AG09309 (cell line): ENCODE results near the gene CPO.

Experiments used
- DNase-seq: peaks from one replicate; pipeline ENCODE4 v3.0.0-alpha.2; 2010; ENCODE audit warnings: low read depth
- H3K4me3 ChIP-seq: 2 replicates; pipeline ENCODE4 v1.5.1; 2011; ENCODE audit warnings: mild to moderate bottlenecking, low read depth, low read length, moderate library complexity; ENCODE audit not compliant: control insufficient read depth
- TF ChIP-seq, protein P1 (sequence below): IDR thresholded peaks from 2 replicates; pipeline ENCODE4 v1.5.1; 2011; ENCODE audit warnings: mild to moderate bottlenecking, low read depth, low read length, inconsistent platforms; ENCODE audit not compliant: insufficient read depth, control insufficient read depth; ENCODE audit errors: missing control alignments

The CPO gene

DNA sequence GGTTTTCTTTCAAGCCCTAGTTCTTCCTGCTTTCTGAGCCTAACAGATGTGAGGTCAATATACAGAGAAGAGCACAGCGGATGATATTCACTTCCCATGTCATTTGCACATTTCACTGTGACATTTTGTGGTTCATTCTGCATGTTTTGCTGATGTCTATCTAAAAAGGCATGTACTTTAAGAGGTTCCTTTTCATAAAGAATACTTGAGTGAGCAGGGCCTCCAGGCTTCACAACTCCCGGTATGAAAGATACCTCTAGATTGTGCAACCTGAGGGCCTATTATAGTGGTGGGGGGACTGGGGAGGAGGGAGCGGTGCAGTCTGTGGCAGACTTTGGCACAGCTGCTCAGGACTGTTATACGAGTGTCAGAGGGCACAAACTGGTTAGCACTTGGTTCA lies 54.6 kb downstream of the CPO start:
- DNase-seq, result no peak
- TF ChIP-seq, protein P1, sequence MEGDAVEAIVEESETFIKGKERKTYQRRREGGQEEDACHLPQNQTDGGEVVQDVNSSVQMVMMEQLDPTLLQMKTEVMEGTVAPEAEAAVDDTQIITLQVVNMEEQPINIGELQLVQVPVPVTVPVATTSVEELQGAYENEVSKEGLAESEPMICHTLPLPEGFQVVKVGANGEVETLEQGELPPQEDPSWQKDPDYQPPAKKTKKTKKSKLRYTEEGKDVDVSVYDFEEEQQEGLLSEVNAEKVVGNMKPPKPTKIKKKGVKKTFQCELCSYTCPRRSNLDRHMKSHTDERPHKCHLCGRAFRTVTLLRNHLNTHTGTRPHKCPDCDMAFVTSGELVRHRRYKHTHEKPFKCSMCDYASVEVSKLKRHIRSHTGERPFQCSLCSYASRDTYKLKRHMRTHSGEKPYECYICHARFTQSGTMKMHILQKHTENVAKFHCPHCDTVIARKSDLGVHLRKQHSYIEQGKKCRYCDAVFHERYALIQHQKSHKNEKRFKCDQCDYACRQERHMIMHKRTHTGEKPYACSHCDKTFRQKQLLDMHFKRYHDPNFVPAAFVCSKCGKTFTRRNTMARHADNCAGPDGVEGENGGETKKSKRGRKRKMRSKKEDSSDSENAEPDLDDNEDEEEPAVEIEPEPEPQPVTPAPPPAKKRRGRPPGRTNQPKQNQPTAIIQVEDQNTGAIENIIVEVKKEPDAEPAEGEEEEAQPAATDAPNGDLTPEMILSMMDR, result no peak
- H3K4me3 ChIP-seq, result no peak overlapping the region

DNA sequence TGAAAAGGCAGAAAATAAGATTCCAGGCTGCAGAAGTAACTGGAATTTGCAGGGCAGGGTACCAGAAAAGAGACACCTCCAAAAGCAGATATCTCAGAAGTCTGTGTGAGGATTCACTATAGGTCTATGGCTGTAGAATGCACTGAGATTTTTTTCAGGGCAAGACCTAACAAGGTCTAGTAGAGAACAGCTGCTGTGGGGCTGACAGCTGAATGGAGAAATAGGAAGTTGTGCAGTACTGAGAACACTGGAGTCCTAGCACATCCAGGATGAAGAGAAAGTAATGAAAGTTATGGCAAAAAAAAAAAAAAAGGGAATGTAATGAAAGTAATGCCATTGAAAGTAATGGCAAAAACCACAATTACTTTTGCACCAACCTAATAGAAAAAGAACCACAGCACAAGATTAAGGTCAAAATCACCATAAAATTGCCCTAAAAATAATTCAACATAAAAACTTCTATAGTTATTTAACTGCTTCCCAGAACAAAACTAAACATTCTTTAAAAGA lies 57.3 kb downstream of the CPO start:
- no peak for DNase-seq
- no peak overlapping the region for H3K4me3 ChIP-seq
- TF ChIP-seq, protein P1, result no peak

DNA sequence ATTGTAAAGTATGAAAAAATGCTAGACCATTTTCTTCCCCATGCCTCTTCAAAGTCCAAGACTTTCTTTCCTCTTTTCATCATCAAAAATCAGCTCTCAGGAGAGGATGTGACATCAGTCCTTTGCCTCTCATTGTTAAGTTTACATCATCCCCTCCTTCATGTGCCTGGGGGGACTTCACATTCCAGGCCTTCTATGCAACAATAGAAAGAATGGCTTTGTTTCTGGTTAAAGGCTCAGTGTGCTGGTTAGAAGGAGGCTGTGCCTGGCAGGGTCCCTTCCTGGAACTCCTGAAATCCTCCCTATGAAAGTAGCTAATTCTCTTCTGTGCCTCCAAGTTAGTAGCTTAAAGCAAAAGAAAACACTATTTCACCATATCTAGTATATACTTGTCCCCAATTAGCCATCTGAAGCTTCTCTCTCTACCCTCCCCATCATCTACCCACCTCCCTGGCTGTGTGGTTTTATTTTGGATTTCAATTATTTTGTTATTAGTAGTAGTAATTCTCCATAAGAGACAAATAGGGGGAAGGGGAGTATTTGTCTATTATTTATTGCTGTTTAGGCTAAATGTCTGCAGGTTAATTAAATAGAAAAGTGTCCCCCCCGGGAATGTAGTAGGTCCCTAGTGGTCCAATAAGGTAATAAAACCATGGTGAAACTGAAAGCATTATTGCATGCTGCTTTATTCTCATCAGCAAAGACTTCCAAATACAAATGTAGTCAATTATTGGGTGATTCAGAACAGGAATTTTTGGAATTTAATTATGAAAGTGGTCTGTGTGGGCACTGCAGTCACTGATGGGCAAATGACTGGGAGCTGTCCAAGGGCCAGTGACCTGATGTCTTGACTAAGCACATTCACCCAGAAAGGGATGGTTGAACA lies 69.0 kb downstream of the CPO start:
- no peak overlapping the region for H3K4me3 ChIP-seq
- no peak for DNase-seq
- TF ChIP-seq, protein P1, result peak; percentile 37

DNA sequence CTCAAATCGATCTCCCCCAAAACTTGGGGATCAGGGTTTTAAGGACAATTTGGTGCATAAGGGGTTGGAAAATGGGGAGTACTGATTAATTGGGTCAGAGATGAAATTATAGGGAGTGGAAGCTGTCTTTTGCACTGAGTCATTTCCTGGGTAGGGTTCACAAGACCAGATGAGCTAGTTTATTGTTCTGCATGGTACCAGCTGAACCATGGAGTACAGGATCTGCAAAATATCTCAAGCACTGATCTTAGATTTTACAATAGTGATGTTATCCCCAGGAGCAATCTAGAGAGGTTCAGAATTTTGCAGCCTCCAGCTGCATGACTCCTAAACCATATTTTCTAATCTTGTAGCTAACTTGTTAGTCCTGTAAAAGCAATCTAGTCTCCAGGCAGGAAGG lies 73.1 kb downstream of the CPO start:
- TF ChIP-seq, protein P1, result no peak
- no peak overlapping the region for H3K4me3 ChIP-seq
- DNase-seq, result no peak

DNA sequence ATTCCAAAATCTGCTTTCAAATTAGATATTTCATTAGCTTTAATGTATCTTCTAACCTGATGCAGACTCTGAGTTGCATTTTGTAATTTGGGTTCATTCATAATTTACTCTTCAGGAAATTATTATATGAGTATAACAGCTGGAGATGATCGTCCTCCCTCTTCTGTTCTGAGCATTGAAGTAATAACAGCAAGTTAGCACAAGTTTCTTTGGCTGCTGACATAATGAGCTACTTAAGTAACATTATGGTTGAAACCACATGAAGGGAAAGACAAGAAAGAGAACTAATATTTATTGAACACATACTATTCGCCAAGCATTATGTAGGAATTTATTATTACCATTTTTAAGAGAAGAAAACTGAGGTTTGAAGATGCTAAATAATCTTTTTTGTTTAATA lies 75.1 kb downstream of the CPO start:
- TF ChIP-seq, protein P1, result no peak
- no peak overlapping the region for H3K4me3 ChIP-seq
- no peak for DNase-seq

DNA sequence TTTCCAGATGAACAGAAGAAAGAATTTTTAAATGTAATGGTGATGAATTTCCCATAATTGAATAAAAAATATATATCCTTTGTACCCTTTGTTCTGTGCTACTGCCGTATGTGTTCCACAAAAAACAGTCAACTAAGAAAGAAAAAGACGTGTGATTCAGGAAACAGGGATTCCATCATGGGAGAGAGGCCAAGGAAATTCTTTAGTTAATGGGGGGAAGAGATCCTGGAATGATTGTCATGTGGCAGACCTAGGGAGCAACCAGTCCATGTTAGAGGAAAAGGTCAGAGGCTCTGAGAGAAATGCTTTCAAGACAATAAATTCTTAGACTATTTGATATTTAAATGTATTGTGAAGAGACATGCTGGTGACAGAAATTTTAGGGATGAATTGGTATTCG lies 76.6 kb downstream of the CPO start:
- DNase-seq, result no peak
- no peak overlapping the region for H3K4me3 ChIP-seq
- TF ChIP-seq, protein P1, result no peak
